Measurements from ENCODE around the gene ATAD1.

GRCh38 chr10:87799860-87800259, 18.2 kb downstream of the ATAD1 start:
- TF ChIP-seq EZH2 (IDR thresholded peaks at IDR 0.05; ENCODE audit: low read depth) (no peak), CTCF (conservative IDR thresholded peaks at IDR 0.05) (no peak)
